ENCODE measurements around the gene ANKRD13B.

- TF ChIP-seq EZH2 (IDR thresholded peaks at IDR 0.05; ENCODE audit: low read length), result no peak
- TF ChIP-seq CTCF (optimal IDR thresholded peaks at IDR 0.05 in 1 of 3, IDR thresholded peaks at IDR 0.05 in 1 of 3, conservative IDR thresholded peaks at IDR 0.05 in 1 of 3; ENCODE audit: extremely low read depth in 1 of 3, insufficient read depth in 2 of 3, low read length in 3 of 3), result no peak
Measured at GRCh38 chr17:29562615-29563014, 30.3 kb upstream of the ANKRD13B start.
